MM.1S (cell line): ENCODE results near the gene RCAN1.

Source experiments
- EZH2 ChIP-seq: fragments of 300-600 bp; sonication (generic); optimal IDR thresholded peaks from 2 replicates; pipeline ENCODE3; 2017; ENCODE audit warnings: low read depth, mild to moderate bottlenecking, antibody characterized with exemption, low read length, mixed read lengths
- EZH2phosphoT487 ChIP-seq: fragments of 300-600 bp; sonication (generic); IDR thresholded peaks from 2 replicates; pipeline ENCODE4 v1.6.1; 2018; ENCODE audit warnings: antibody characterized with exemption, low read length
- TF ChIP-seq, protein P1 (sequence below): fragments of 300-600 bp; sonication (generic); IDR thresholded peaks from 2 replicates; pipeline ENCODE4 v1.5.1; 2016; ENCODE audit warnings: antibody characterized with exemption, low read length, mixed read lengths

DNA sequence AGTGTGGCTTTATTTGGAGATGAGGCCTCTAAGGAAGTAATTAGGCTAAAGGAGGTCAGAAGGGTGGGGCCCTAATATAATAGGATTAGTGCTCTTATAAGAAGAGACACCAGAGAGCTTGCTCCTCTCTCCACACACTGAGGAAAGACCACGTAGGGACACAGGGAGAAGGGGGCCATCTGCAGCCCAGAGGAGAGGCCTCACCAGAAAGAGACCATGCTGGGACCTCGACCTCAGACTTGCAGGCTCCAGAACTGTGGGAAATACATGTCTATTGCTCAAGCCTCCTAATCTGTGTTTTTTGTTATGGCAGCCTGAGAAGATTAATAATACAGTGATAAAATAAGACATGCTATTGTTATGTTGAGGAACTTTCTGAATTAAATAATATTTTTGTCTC lies 8.3 kb downstream of the RCAN1 start:
- TF ChIP-seq, protein P1, sequence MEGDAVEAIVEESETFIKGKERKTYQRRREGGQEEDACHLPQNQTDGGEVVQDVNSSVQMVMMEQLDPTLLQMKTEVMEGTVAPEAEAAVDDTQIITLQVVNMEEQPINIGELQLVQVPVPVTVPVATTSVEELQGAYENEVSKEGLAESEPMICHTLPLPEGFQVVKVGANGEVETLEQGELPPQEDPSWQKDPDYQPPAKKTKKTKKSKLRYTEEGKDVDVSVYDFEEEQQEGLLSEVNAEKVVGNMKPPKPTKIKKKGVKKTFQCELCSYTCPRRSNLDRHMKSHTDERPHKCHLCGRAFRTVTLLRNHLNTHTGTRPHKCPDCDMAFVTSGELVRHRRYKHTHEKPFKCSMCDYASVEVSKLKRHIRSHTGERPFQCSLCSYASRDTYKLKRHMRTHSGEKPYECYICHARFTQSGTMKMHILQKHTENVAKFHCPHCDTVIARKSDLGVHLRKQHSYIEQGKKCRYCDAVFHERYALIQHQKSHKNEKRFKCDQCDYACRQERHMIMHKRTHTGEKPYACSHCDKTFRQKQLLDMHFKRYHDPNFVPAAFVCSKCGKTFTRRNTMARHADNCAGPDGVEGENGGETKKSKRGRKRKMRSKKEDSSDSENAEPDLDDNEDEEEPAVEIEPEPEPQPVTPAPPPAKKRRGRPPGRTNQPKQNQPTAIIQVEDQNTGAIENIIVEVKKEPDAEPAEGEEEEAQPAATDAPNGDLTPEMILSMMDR, result no peak
- no peak for TF ChIP-seq EZH2phosphoT487
- no peak for TF ChIP-seq EZH2
